ENCODE data around the gene PDP2. TPM values are rescaled to one million over a fixed set of nuclear protein-coding genes. Genes with fewer than 3 reads are reported as not detected.

The PDP2 gene
- total and polyA plus RNA-seq, 10 of the 15 experiments (the other 5 are each of a cell fraction or from before 2014, with no cell fraction given) = 1.9 to 31.1 (median 6.2) TPM

- ChIA-PET POLR2A (interaction anchor here (0.8 kb wide), 1 partner anchor 288 kb away, joined by 3 read pairs; no protein-coding TSS in a partner anchor), CTCF (interaction anchor here (0.6 to 2.2 kb wide), 29 partner anchors 9 to 467 kb away, joined by 3 to 14 read pairs (median 4); partner anchors contain the start of genes CIAO2B, DYNC1LI2 and NAE1), RAD21 (ENCODE audit: unreplicated experiment) (interaction anchor here (0.9 to 2.2 kb wide), 8 partner anchors 9 to 466 kb away, joined by 3 to 12 read pairs (median 3); partner anchors contain the start of gene NAE1), SMC1A (ENCODE audit: uncharacterized antibody, unreplicated experiment) (interaction anchor here (0.5 to 1.6 kb wide), 4 partner anchors 9 to 317 kb away, joined by 3 to 5 read pairs (median 4); partner anchors contain the start of gene NAE1)
- Histone ChIP-seq H3K27me3 (replicated peaks in 1 of 2; ENCODE audit: control insufficient read depth in 2 of 2, insufficient read depth in 2 of 2, low read length in 1 of 2) (no peaks in the 10 kb centered on the region), H2AFZ (ENCODE audit: control insufficient read depth, low read depth, low read length) (peak overlapping the region; percentile 92), H4K20me1 (ENCODE audit: control insufficient read depth, insufficient read depth) (no peaks in the 10 kb centered on the region), H3K9me3 (replicated peaks; ENCODE audit: control insufficient read depth, insufficient read depth, low read length) (no peaks in the 10 kb centered on the region), H3K4me1 (ENCODE audit: control insufficient read depth, insufficient read depth, low read length) (peaks cover 20% of the 10 kb centered on the region), H3K9ac (ENCODE audit: control insufficient read depth, insufficient read depth, low read length) (peak overlapping the region; percentile 36; the same call in 1 of the 2 replicates), H3K27ac (ENCODE audit: control insufficient read depth, insufficient read depth) (peak overlapping the region; percentile 9; the same call in 1 of the 2 replicates), H3K36me3 (ENCODE audit: control insufficient read depth in 2 of 2, insufficient read depth in 2 of 2, low read length in 1 of 2) (no peaks in the 10 kb centered on the region), H3K79me2 (ENCODE audit: control insufficient read depth, insufficient read depth, low read length) (no peaks in the 10 kb centered on the region), H3K4me2 (ENCODE audit: control insufficient read depth, insufficient read depth) (peak overlapping the region; percentile 73), H3K4me3 (peak overlapping the region; percentile 65; the same call in 1 of the 2 replicates)
- FAIRE-seq (peak; percentile 87), ATAC-seq (peak; percentile 89), DNase-seq (ENCODE audit: low read depth, low spot score) (peak; percentile 95)
- in situ Hi-C loops (cut with MboI) = no loop called here
- WGBS (ENCODE audit: insufficient coverage, insufficient replicate concordance, low lambda C conversion rate, missing lambda C conversion rate) = under 1% methylated on average over 39 of the region's 39 CpGs
- intact Hi-C loops (cut with micrococcal nuclease; ENCODE audit: unreplicated experiment) = loop anchor here (2.0 kb wide), 1 partner anchor 144 kb away; no protein-coding TSS in a partner anchor
- no TSS peak for BruUV-seq (replicated peaks)
- no peak for TF ChIP-seq PBX3 (IDR thresholded peaks at IDR 0.05; ENCODE audit: insufficient replicate concordance, low read depth, low read length)
- peak; percentile 16; the same call in 1 of the 2 replicates for TF ChIP-seq RAD21 (IDR thresholded peaks at IDR 0.05; ENCODE audit: insufficient read depth, low read depth, low read length)
- peak; percentile 62; the same call in 1 of the 2 replicates for TF ChIP-seq MAX (IDR thresholded peaks at IDR 0.05; ENCODE audit: low read depth, low read length)
- TF ChIP-seq NKRF (conservative IDR thresholded peaks at IDR 0.05) = peak; percentile 57; the same call in 1 of the 2 replicates
- TF ChIP-seq RB1 (IDR thresholded peaks at IDR 0.05; ENCODE audit: borderline replicate concordance) = peak; percentile 88
- TF ChIP-seq HDAC2 (IDR thresholded peaks at IDR 0.05) = no peak
- 0 out of 2 replicates have a peak, but pooled peaks have one; percentile 46 for TF ChIP-seq RCOR1 (conservative IDR thresholded peaks at IDR 0.05; ENCODE audit: low read depth, low read length)
- TF ChIP-seq FOS (IDR thresholded peaks at IDR 0.05; ENCODE audit: borderline replicate concordance, extremely low read depth, insufficient read length) = no peak
- TF ChIP-seq ATF7 (IDR thresholded peaks at IDR 0.05; ENCODE audit: low read depth) = peak; percentile 54
- peak in 1 of 2 experiments; percentile 46; a peak in 1 of 4 replicates for TF ChIP-seq EP300 (IDR thresholded peaks at IDR 0.05; ENCODE audit: borderline replicate concordance in 1 of 2, control insufficient read depth in 1 of 2, low read depth in 2 of 2, low read length in 2 of 2)
- TF ChIP-seq MLLT1 (IDR thresholded peaks at IDR 0.05) = peak; percentile 63; the same call in 1 of the 2 replicates
- no peak for TF ChIP-seq NRF1 (conservative IDR thresholded peaks at IDR 0.05; ENCODE audit: low read depth, low read length)
- 0 out of 2 replicates have a peak, but pooled peaks have one; percentile 37 for TF ChIP-seq CBX5 (IDR thresholded peaks at IDR 0.05; ENCODE audit: low read depth)
- TF ChIP-seq LARP7 (IDR thresholded peaks at IDR 0.05) = peak; percentile 86
- TF ChIP-seq DPF2 (IDR thresholded peaks at IDR 0.05) = peak; percentile 83
- TF ChIP-seq ESRRA (IDR thresholded peaks at IDR 0.05; ENCODE audit: low read length) = 0 out of 2 replicates have a peak, but pooled peaks have one; percentile 50
- TF ChIP-seq ZNF274 (IDR thresholded peaks at IDR 0.05; ENCODE audit: insufficient read depth, insufficient read length) = no peak
- TF ChIP-seq RUNX3 (IDR thresholded peaks at IDR 0.05; ENCODE audit: low read length) = peak; percentile 92
Observed at GRCh38 chr16:66872943-66873684, 7.2 kb upstream of the PDP2 start.

Measured in GM12878 (cell line).